ENCODE results near the gene FKBP2.

FKBP2 gene

DNA sequence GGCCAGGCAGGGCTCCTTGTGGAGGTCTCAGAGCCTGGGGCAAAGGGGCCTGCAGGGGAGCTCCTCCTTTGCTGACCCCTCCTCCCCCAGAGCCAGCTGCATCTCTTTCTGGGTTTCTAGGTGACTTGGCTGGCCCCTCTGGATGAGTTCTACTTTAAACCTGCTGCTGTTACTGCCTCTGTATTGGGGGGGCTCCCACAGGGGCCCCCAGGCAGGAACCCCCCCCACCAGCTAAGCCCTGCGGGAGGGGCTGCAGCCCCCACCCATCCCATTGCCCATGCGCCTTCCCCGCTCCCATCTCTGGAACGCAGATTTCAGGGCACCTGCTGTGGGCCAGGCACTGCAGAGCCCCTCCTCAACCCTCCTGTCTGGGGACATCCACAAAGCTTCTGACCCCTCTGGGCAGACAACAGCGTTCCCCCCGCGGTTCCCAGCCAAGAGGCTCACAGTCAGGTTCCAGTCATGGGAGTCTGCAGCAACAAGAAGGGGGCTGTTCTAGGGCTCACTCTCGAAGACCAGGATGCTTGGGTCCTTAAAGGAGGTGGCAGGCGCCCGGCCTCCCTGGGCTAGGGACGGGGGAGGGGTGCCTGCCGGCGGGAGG is 9.6 kb downstream of the FKBP2 start:
- no peak for DNase-seq

DNA sequence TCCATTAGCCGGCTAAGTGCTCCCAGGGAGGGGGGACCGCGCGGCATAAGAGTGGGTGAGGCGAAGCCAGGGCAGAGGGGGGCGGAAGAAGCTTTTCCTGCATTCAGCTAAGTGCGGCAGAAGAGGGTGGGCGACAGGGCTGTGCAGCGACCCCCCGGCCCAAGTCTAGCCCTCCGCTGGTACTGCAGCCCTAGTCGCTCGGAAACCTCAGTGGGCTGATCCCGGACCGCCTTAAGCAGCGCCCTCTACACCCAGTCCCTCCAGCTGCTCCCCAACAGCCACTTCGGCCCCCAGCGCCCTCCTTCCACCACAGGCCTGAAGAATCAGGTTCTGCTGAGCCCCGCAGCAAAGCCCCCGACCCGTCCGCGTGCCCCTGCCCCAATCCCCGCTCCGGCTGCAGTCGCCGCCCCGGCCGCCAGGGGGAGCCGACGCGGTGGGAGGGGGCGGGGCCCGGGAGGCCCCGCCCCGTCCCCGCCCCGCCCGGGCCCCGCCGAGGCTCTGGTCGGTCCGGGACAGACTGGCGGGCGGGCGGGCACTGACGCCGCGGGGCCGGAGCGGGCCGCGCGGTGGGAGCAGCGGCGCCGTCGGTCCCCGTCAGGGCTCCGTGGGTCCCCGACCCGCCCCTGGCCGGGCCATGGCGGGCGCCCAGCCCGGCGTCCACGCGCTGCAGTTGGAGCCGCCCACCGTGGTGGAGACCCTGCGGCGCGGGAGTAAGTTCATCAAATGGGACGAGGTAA is 10.3 kb downstream of the FKBP2 start, which contains the start of gene PLCB3:
TSS of gene PLCB3 (plus strand) at position 515 of the 737 bp plus-strand sequence. CDS start at position 635, 120 bp downstream.
- DNase-seq, result no peak

GRCh38 chr11:64251753-64252002 is 10.8 kb downstream of the FKBP2 start:
- no peak for DNase-seq

DNA sequence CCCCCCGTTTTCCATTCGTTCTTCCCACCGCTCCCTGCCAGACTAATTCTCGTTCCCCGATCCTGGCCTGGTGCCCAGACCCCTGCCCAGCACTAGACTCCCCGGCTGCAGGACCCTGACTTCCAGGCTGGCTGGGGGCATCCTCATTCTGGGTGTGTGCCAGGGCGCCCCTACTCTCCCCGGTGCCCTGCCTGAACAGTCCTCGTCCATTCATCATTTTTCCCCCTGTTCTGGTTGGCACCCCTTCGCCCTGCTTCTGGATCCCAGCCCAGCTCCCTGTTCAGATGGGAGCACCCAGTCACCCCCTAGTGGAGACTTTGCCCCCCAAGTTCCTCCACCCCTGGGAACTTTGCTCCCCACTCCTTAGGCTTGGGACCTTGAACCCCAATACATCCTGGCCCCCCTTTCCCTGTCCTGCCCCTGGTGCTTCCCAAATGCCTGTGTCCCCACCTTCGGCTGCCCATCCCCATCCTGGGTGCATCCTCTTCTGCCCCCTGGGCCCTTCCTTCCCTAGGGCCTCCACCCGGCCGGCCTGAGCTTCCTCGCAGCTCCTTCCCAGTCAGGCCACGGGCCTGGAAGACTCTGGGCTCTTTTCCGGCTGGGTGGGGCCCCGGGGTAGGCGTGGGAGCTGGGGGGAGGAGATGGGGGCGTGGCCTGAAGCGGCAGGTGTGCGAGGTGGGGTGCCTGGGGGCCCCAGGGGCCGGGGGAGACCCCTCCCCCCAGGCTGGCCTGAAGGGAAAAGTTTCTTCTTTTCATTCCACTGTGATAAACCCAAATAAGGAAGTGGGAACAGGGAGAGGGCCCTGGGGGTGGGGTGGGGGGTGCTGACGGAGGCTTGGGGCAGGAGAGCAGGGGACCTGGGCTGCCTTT is 11.3 kb downstream of the FKBP2 start:
- DNase-seq, result no peak

GRCh38 chr11:64253043-64253442 is 12.1 kb downstream of the FKBP2 start:
- DNase-seq, result no peak

GRCh38 chr11:64253481-64253880 is 12.6 kb downstream of the FKBP2 start:
- DNase-seq, result no peak

DNA sequence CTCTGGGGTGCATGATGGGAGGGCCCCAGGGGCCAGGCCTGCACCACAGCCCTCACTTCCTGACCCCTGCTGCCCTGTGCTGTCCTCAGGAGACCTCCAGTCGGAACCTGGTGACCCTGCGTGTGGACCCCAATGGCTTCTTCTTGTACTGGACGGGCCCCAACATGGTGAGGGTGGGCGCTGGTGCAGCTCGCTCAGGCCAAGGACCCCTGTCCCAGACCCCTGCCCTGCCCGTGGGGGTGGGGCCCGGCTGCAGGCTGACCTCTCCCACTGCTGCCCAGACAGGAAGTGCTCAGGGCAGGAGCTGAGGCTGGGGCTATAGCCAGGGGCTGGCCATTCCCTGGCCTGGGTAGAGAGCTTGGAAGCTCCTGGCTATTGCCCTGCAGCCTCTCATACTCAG is 13.4 kb downstream of the FKBP2 start:
- no peak for DNase-seq

- DNase-seq, result no peak
Observed at GRCh38 chr11:64255135-64256128, 14.5 kb downstream of the FKBP2 start.

GRCh38 chr11:64256300-64256699 is 15.4 kb downstream of the FKBP2 start:
- no peak for DNase-seq

GRCh38 chr11:64258356-64258755 is 17.5 kb downstream of the FKBP2 start:
- DNase-seq, result no peak

DNA sequence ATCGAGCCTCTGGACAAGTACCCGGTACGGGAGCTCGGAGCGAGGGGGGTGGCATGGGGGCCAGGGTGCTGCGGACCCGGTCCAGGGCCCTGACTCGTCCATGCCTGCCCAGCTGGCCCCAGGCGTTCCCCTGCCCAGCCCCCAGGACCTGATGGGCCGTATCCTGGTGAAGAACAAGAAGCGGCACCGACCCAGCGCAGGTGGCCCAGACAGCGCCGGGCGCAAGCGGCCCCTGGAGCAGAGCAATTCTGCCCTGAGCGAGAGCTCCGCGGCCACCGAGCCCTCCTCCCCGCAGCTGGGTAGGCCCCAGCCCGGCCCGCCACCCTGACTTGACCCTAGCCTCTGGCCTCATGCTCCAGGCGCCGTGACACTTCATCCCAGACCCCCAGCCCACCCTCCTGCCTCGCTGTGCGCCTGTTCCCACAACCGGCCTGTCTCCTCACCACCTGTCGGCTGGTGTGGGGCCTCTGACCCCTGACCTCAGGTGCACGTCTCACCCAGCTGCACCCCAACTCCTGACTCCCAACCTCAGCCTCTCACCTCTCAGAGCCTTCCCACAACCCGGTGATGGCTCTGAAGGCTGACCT is 18.1 kb downstream of the FKBP2 start:
- no peak for DNase-seq

- DNase-seq, result no peak
Observed at GRCh38 chr11:64259533-64260067, 18.7 kb downstream of the FKBP2 start.

DNA sequence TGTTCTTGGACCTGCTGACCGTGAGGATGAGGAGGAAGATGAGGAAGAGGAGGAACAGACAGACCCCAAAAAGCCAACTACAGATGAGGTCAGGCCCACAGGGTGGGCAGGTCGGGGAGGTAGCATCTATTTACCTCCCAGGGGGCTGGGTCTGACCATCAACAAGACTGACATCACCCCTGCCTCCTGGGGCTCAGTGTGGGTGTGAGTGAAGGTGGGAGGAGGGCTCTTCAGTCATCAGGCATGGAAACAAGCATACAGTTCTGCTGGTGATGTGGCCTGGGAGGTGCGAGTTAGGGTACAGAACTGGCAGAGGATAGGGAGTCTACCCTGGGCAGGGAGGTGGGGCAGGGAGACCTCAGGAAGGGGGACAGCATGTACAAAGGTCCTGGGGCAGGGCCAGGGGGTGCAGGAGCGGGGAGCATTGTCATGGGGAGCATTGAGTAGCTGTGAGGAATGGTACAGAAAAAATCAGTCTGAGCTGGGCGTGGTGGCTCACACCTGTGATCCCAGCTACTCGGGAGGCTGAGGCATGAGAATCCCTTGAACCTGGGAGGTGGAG is 19.3 kb downstream of the FKBP2 start:
- no peak for DNase-seq

DNA sequence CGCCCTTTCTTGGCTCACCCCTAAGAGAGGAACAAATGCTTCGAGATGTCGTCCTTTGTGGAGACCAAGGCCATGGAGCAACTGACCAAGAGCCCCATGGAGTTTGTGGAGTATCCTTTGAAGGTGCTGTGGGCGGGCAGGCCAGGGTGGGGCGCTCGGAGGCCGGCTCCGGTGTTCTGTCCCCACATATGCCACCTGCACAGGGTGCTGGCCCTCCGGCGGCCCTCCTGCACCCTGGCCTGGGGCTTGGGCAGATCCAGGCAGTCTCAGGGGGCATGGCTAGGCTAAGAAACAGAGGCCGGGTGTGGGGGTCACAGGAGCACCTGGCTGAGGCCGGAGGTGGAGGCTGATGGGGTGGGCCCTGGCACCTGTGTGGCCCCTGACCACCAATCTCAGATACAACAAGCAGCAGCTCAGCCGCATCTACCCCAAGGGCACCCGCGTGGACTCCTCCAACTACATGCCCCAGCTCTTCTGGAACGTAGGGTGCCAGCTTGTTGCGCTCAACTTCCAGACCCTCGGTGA is 20.7 kb downstream of the FKBP2 start:
- DNase-seq, result no peak

DNA sequence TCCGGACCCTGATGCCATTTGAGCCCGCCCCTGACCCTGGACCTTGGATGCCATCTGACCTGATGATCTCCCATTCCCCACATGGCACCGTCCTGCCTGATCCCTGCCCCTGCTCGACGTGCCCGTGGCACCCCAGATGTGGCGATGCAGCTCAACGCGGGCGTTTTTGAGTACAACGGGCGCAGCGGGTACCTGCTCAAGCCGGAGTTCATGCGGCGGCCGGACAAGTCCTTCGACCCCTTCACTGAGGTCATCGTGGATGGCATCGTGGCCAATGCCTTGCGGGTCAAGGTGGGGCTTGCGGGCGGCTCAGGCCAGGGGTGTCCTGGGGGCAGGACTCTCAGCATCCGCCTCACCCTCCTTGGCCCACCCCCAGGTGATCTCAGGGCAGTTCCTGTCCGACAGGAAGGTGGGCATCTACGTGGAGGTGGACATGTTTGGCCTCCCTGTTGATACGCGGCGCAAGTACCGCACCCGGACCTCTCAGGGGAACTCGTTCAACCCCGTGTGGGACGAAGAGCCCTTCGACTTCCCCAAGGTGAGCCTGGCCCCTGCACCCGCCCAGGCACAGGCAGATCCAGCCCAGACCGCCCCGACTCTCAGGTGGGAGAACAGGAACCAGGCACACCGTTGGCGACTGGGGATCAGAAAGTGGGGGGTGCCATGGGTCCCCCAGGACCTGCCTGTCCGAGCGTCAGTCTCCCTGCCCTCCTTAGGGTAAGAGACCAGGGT is 21.5 kb downstream of the FKBP2 start:
- DNase-seq, result no peak

DNA sequence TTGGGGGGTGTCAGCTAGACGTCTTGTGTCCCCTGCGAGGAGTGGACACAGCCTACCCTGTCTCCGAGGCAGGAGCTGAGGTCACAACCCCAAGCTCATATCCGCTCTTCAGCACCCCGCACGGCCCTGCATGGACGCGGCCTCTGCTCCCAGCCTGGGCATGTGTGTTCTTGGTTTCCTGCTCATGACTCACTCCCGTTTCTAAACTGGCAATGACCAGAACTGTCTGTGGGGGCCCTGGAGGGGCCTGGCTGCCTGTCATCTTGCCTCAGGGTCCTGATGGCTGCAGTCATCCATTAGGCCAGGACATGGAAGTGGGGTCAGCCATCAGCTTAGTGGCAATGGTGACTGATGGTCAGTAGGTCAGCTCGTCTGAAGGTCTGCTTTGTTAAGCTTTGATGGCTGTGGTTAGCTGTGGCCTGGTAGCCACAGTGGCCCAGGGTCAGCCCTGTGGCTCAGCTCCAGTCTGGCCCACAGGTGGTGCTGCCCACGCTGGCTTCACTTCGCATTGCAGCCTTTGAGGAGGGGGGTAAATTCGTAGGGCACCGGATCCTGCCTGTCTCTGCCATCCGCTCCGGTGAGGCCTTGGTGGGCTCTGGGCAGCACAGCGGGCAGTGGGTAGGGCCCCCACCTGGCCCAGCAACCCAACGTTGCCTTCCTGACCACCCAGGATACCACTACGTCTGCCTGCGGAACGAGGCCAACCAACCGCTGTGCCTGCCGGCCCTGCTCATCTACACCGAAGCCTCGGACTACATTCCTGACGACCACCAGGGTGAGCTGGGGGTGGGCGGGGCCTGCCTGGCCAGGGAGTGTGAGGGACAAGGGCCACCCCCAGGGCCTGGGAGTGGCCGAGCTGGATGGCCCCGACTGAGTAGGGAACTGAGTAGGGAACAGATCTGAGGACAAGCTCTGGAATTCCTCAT is 22.4 kb downstream of the FKBP2 start:
- DNase-seq, result no peak

- no peak for DNase-seq
Observed at GRCh38 chr11:64263947-64264317, 23.0 kb downstream of the FKBP2 start.

- no peak for DNase-seq
Observed at GRCh38 chr11:64264371-64264852, 23.5 kb downstream of the FKBP2 start.

Measured in NCI-H1694 (cell line).